Measurements from ENCODE around the gene FOLR1. TPM values are rescaled to one million over a fixed set of nuclear protein-coding genes. Genes with fewer than 3 reads are reported as not detected.
"Not testable (repeated sequence)": the region's sequence is repeated elsewhere in the genome, so short reads cannot be mapped to it uniquely, and the experiment has no call there.

The FOLR1 gene
- total and polyA plus RNA-seq, 10 of the 15 experiments (the other 5 are each of a cell fraction or from before 2014, with no cell fraction given) = not detected

DNA sequence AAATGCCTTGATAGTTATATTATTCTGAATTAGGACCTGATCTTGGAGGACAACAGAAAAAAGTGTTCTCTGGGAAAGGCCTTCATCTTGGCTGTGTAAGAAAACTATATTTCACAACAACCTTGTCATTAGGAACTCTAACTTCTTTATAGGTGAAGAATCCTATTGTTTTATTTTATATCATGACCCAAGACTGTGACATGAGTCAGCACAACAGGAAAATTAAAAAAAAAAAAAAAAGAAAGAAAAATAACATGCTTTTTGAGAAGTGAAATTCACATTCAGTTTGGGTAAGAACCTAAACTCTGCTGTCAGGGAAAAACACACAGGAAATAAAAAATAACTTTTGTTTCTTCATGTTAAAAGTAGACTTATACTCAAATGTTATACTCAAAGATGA, 12.9 kb downstream of the FOLR1 start (continued):
- TF ChIP-seq NR2C1 (IDR thresholded peaks at IDR 0.05) = no peak
- TF ChIP-seq, protein P1, sequence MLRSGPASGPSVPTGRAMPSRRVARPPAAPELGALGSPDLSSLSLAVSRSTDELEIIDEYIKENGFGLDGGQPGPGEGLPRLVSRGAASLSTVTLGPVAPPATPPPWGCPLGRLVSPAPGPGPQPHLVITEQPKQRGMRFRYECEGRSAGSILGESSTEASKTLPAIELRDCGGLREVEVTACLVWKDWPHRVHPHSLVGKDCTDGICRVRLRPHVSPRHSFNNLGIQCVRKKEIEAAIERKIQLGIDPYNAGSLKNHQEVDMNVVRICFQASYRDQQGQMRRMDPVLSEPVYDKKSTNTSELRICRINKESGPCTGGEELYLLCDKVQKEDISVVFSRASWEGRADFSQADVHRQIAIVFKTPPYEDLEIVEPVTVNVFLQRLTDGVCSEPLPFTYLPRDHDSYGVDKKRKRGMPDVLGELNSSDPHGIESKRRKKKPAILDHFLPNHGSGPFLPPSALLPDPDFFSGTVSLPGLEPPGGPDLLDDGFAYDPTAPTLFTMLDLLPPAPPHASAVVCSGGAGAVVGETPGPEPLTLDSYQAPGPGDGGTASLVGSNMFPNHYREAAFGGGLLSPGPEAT (IDR thresholded peaks at IDR 0.05; ENCODE audit: low read depth) = no peak
- TF ChIP-seq IKZF2 (IDR thresholded peaks at IDR 0.05) = no peak

DNA sequence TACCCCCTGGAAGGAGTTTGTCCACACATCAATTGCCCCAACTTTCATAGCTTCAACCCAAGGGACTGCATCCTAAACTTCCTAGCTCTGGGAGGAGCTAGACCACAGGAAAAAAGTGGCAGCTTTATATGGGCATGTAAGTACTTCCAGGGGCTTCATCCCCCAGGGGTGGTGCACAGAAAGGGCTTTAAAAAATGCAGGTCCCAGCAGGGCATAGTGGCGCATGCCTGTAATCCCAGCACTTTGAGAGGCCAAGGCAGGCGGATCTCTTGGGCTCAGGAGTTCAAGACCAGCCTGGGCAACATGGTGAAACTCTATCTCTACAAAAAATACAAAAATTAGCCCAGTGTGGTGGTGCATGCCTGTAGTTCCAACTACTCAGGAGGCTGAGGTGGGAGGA, 14.9 kb downstream of the FOLR1 start:
- CTCF ChIA-PET; H3K9ac ChIP-seq (ENCODE audit: control insufficient read depth, insufficient read depth, low read length); H3K27ac ChIP-seq (ENCODE audit: control insufficient read depth, insufficient read depth); FAIRE-seq; ATAC-seq; in situ Hi-C loops (cut with MboI); H2AFZ ChIP-seq (ENCODE audit: control insufficient read depth, low read depth, low read length); H3K79me2 ChIP-seq (ENCODE audit: control insufficient read depth, insufficient read depth, low read length); BruUV-seq (replicated peaks); H3K4me1 ChIP-seq (ENCODE audit: control insufficient read depth, insufficient read depth, low read length); H3K4me3 ChIP-seq; DNase-seq (ENCODE audit: low read depth, low spot score); H3K36me3 ChIP-seq (ENCODE audit: control insufficient read depth in 2 of 2, insufficient read depth in 2 of 2, low read length in 1 of 2); H4K20me1 ChIP-seq (ENCODE audit: control insufficient read depth, insufficient read depth); H3K9me3 ChIP-seq (replicated peaks; ENCODE audit: control insufficient read depth, insufficient read depth, low read length); intact Hi-C loops (cut with micrococcal nuclease; ENCODE audit: unreplicated experiment); RAD21 ChIA-PET (ENCODE audit: unreplicated experiment); H3K4me2 ChIP-seq (ENCODE audit: control insufficient read depth, insufficient read depth); H3K27me3 ChIP-seq (replicated peaks in 1 of 2; ENCODE audit: control insufficient read depth in 2 of 2, insufficient read depth in 2 of 2, low read length in 1 of 2): not testable (repeated sequence)
- WGBS (ENCODE audit: insufficient coverage, insufficient replicate concordance, low lambda C conversion rate, missing lambda C conversion rate) = 62% methylated on average over 2 of the region's 2 CpGs
- ChIA-PET SMC1A (ENCODE audit: uncharacterized antibody, unreplicated experiment) (interaction anchor here (0.7 kb wide), 1 partner anchor 195 kb away, joined by 4 read pairs; no protein-coding TSS in a partner anchor), POLR2A (interaction anchor here (0.8 kb wide), 1 partner anchor 16 kb away, joined by 3 read pairs; no protein-coding TSS in a partner anchor)

DNA sequence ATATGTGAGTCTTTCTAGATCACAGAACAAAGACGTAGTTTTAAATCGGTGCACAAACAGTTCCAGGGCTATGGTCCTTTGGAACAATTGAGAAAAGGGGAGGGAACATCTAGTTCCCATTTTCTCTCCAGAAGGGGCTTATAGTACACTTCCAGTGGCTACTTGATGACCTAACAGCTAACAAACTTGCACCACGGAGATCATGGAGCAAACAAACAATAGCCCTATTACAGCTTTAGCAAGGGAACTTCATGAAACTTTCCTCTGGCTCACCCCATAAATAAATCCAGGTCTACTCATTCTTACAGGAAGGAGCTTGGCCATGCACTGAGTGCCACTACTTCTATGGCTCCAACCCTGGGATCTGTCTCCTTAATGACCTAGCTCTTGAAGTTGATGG, 16.3 kb downstream of the FOLR1 start:
- no peaks in the 10 kb centered on the region for H4K20me1 ChIP-seq (ENCODE audit: control insufficient read depth, insufficient read depth)
- DNase-seq (ENCODE audit: low read depth, low spot score) (no peak), ATAC-seq (no peak), FAIRE-seq (no peak)
- peaks cover 2% of the 10 kb centered on the region; the same call in 1 of the 2 replicates for H3K4me1 ChIP-seq (ENCODE audit: control insufficient read depth, insufficient read depth, low read length)
- in situ Hi-C loops (cut with MboI) (no loop called here), intact Hi-C loops (cut with micrococcal nuclease; ENCODE audit: unreplicated experiment) (no loop called here)
- H3K27ac ChIP-seq (ENCODE audit: control insufficient read depth, insufficient read depth) = no peak overlapping the region
- ChIA-PET CTCF (interaction anchor here (0.7 to 1.4 kb wide), 5 partner anchors 25 to 223 kb away, joined by 3 to 4 read pairs (median 3); no protein-coding TSS in a partner anchor), POLR2A (interaction anchor here (1.2 kb wide), 1 partner anchor 14 kb away, joined by 7 read pairs; no protein-coding TSS in a partner anchor), RAD21 (ENCODE audit: unreplicated experiment) (no interaction called here), SMC1A (ENCODE audit: uncharacterized antibody, unreplicated experiment) (interaction anchor here (0.9 to 1.2 kb wide), 2 partner anchors 25 to 60 kb away, joined by 4 read pairs; no protein-coding TSS in a partner anchor)
- H3K4me3 ChIP-seq = no peak overlapping the region
- no peak overlapping the region for H3K4me2 ChIP-seq (ENCODE audit: control insufficient read depth, insufficient read depth)
- BruUV-seq (replicated peaks) = no TSS peak
- WGBS (ENCODE audit: insufficient coverage, insufficient replicate concordance, low lambda C conversion rate, missing lambda C conversion rate) = 31% methylated on average over 3 of the region's 3 CpGs
- H2AFZ ChIP-seq (ENCODE audit: control insufficient read depth, low read depth, low read length) = no peak overlapping the region
- no peaks in the 10 kb centered on the region for H3K36me3 ChIP-seq (ENCODE audit: control insufficient read depth in 2 of 2, insufficient read depth in 2 of 2, low read length in 1 of 2)
- no peaks in the 10 kb centered on the region for H3K27me3 ChIP-seq (replicated peaks in 1 of 2; ENCODE audit: control insufficient read depth in 2 of 2, insufficient read depth in 2 of 2, low read length in 1 of 2)
- TF ChIP-seq TARDBP (IDR thresholded peaks at IDR 0.05; ENCODE audit: borderline replicate concordance) (no peak), BACH1 (IDR thresholded peaks at IDR 0.05; ENCODE audit: borderline replicate concordance) (no peak)
- H3K9me3 ChIP-seq (replicated peaks; ENCODE audit: control insufficient read depth, insufficient read depth, low read length) = peaks cover 2% of the 10 kb centered on the region
- H3K9ac ChIP-seq (ENCODE audit: control insufficient read depth, insufficient read depth, low read length) = no peak overlapping the region
- no peaks in the 10 kb centered on the region for H3K79me2 ChIP-seq (ENCODE audit: control insufficient read depth, insufficient read depth, low read length)
